ENCODE data around the gene GREB1. TPM values are rescaled to one million over a fixed set of nuclear protein-coding genes. Genes with fewer than 3 reads are reported as not detected.
"Not testable (repeated sequence)": the region's sequence is repeated elsewhere in the genome, so short reads cannot be mapped to it uniquely, and the experiment has no call there.

GREB1 gene
- total RNA-seq, 1 donor from 2014 or later: 11.4 TPM

DNA sequence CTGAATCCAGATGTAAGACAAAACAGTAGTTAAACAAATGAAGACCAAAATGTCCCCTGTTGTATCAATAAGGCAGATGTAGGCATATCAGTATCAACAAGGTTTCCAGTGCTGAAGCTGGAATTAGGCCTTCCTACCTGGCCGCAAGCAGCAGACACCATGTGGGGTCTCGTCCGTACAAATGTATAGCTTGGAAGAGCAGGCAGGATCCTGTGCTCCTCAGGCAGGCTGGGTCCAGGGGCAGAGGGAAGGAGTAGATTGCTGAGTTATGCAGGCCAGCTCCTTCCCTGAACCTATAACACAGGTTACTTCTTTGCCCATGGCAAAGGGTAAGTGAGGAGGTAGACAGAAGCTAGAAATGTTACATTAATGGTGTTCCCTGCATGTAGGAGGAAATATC, 112.7 kb downstream of the GREB1 start:
- intact Hi-C loops (cut with DNase I): no loop called here
- ATAC-seq (no peak), DNase-seq (ENCODE audit: missing footprints) (no peak)

DNA sequence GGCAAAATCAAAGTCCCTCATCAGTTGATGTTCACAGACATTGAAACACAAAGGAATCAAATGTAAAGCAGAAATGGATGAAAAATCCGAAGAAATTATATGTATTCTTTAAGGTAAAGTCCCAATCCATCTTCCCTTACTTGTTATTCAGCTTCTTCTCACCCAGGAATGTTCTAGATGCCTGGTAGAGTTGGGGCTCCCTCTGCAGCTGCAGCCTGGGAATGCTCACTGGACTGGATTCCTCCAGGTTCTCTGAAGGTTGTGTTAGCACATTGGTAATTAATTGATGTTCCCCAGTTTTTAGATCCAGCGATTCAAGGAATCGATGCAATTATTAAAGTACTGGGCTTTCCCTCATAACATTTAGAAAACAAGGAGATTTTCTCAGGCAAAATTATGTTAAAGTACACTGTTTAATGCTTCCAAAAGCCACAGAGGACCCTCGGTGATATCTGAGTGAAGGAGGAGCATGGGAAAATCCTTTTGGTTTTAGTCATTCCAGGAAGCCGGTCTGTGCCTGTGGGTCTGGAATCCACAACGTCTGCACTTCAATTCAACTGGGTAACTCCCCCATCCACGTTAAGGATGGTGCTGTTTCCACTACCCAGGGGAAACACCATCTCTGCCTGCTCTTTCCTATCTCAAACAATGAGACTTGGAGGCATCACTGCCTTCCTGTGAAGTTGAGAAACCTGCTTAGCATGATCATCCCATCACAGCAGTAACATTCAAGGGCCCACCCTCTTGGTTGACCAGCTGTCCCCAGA, 114.2 kb downstream of the GREB1 start:
- intact Hi-C loops (cut with DNase I): no loop called here
- DNase-seq (ENCODE audit: missing footprints) (no peak), ATAC-seq (no peak)

DNA sequence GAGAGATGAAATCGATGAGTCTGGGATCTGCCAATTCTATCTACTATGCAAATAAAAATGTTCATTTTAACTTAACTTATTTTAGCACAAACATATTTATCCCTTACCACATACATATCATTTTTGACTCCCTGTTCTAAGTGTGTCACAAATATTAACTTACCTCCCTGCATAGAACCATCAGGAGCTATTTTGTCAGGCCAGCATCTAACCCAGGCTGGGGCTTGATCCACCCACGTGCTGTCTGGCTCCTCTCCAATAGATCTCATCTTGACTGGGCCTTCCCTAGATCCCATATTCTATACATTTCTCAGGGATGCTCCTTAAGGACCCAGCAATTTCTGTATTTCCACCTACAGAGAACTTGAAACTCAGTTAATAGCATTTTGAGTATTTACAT, 115.2 kb downstream of the GREB1 start:
- DNase-seq (ENCODE audit: missing footprints): no peak
- no peak for ATAC-seq
- intact Hi-C loops (cut with DNase I): no loop called here

DNA sequence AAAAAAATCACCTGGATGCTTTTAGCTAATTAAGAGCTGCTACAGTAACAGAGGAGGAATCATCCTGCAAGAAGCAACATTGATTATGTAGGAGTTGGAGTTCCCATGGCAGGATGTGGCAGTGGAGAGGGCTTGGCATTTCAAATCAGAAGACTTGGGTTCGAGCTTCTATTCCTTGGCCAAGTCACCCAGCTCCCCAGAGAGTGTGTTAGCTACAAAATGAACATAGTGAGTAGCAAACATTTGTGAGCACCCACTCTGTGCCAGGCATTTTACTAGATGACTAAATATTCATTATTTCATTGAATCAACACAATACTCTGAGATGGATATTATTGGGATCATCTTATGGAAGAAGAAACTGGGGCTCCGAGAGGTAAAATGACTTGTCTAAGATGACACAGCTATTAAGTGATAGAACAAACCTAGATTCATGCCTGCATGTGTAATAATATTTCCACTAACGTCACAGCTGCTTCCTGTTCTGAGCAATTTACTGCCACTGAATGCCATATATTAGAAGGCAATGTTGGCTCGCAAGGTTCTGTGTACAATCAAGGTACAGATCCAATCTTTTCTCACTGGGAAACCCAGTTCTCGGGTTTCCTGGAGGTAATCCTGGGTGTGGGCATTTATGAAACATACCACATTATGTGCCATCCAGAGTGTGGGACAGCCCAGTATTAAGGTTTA, 118.2 kb downstream of the GREB1 start:
- ATAC-seq: no peak
- no peak for DNase-seq (ENCODE audit: missing footprints)
- intact Hi-C loops (cut with DNase I): no loop called here

DNA sequence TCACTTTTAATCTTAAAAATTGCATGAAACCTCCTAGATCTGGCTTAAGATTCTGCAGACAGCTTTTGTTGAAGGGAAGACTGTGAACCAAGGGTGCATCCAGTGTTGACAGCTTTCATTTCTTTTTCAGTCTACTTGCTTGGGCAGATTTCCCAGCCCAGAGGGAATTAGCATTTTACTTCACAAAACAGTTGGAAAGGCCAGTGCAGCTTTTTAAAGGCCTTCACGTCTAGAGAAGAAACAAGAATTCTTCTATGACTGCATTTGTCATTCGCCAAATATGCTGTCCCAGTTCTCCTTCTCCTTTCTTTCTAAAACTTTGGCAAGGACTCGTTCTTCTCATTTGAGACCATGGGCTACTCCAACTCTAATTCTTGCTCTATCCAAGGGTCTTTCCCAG, 118.7 kb downstream of the GREB1 start:
- DNase-seq (ENCODE audit: missing footprints) (no peak), ATAC-seq (peak; percentile 26)
- intact Hi-C loops (cut with DNase I): no loop called here

DNA sequence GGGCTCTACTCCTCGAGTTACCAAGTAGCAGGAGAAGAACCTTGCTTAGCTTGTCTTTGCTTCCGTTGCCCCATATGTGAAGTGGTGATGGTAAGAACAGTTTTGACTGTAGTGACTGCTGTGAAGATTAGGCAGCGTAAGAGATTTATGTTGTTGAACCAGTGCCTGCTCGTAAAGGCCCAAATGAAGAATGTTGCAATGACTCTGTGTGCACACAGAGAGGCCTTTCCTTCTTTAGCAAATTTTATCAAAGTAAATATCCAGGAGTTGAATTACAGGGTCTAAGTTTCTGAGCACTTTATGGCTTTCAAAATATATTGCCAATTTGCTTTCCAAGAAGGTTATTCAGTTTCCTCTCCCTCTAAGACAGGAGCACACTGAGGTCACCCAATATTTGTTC, 121.7 kb downstream of the GREB1 start:
- DNase-seq (ENCODE audit: missing footprints) (no peak), ATAC-seq (no peak)
- intact Hi-C loops (cut with DNase I): no loop called here

DNA sequence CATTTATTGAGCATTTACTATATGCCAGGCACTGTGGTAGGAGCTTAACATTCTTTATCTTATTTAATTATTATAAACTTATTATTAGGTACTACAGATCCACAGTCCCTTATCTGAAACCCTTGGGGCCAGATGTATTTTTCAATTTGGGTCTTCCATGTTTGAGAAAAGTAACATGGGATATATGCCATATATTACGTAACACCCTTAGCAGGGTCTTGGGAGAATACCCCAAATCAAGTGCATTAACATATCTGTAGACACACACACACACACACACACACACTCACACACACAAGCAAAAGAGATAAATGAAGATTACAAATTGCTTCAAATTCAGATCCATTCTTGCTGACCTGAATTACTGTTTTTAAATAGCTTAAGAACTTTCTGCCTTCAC, 122.4 kb downstream of the GREB1 start:
- ATAC-seq (no peak), DNase-seq (ENCODE audit: missing footprints) (no peak)
- intact Hi-C loops (cut with DNase I): no loop called here

DNA sequence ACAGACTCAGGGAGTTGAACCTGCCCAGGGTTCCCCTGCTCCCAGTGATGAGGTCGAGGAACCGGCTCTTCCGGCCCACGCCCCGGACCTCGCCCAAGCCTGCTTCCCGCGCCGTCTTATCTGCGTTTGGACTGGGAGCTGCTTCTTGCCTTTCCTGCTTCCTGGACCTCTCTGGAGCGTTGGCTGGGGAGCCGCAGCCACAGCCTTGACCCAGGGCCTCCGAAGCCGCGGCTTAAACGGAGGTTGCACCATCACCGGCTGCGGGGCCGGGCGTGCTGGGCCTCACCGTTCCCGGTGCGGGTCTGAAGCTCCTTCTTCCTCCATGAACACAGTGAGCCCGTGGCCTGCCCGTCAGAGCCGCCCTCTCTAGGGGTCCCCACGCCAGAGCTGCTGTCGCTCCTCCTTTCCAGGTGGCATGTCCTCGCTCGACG, 122.8 kb downstream of the GREB1 start:
- no peak for ATAC-seq
- intact Hi-C loops (cut with DNase I): no loop called here

DNA sequence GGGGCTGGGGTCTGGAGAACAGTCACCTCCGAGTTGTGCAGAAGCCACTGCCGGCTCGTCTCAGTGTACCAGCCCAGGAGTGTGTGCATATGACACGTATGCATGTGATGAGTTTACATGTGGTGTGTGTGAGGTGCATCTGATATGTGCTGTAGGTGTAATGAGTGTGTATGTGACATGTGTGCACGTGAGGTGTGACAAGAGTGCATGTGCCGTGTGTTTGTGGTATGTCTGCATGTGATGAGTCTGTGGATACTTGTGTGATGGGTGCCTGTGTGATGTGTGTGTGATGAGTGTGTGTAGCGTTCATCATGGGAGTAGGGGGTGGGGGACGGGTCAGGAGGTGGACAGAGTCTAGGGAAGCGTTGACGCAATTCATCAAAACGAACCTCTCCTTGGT, 123.3 kb downstream of the GREB1 start:
- ATAC-seq (no peak), DNase-seq (ENCODE audit: missing footprints) (no peak)
- intact Hi-C loops (cut with DNase I): no loop called here

More for the DNA sequence above, 122.8 kb downstream of the GREB1 start:
- no peak for DNase-seq (ENCODE audit: missing footprints)

DNA sequence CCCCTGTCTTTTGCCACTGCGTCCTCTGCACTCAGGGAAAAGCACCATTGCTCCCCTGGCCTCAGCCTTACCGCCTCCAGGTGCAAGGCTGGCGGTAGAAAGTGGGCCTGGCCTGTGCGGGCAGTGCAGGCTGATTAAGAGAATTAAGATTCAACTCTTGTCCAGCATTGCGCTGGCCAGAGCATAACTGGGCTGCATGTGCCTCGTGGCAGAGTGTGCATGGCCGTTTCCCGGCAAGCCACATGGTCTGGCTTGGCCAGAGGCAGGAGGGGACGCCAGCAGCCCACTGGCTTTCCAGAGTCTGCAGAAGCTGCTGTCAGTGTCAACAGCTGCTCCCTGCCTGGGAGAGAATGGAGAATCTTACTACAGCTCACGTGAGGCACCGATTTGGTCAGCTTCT, 123.8 kb downstream of the GREB1 start:
- intact Hi-C loops (cut with DNase I): no loop called here
- no peak for DNase-seq (ENCODE audit: missing footprints)
- ATAC-seq: no peak

DNA sequence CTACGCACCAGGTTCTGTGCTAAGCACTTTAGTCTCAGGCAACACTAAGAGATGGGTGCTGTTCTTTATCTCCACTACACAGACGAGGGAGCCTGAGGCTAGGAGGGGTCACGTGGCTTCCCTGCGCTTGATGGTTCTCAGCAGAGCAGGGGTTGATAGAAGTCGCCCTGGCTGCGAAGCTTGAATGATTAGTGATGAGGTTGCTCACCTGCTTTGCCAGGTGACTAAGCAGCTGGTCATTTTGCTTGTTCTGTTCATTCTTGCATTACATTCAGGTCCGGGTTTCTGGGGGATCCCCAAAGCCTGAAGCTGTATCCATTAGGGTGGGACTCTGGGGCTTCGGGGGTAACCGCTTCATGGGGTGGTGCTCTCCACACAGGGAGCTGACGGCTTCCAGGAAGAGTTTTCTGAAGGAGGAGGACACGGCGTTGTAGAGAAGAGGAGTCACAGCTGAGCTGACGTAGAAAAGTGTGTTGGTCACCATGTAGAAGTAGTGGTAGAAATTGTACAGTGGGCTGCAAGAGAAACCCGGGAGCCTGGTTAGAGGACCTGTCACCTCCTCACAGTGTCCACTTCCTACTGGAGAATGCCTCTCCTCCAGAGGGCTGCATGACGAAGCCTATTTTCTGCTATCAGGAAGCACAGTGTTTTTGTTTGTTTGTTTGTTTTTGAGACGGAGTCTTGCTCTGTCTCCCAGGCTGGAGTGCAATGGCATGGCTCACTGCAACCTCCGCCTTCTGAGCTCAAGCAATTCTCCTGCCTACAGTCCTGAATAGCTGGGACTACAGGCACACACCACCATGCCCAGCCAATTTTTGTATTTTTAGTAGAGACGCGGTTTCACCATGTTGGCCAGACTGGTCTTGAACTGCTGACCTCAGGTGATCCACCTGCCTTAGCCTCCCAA, 124.6 kb downstream of the GREB1 start:
- intact Hi-C loops (cut with DNase I): no loop called here
- ATAC-seq (no peak), DNase-seq (ENCODE audit: missing footprints) (no peak)

DNA sequence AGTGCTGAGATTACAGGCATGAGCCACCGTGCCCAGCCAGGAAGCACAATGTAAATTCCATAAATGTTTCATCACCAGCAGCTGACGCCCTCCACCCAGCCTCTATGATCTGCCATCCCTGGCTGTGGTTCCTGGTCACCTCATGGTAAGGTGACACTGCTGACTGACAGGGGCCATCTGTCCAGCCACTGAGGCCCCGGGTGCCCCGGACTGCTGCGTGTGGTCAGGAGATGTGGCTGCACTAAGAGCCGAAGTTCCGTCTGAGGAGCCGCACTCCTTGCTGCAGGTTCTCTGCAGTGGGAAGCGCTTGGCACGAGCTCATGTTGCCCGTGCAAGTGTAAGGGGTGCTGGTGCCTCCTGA, 125.2 kb downstream of the GREB1 start:
- intact Hi-C loops (cut with DNase I): no loop called here
- no peak for ATAC-seq
- no peak for DNase-seq (ENCODE audit: missing footprints)

DNA sequence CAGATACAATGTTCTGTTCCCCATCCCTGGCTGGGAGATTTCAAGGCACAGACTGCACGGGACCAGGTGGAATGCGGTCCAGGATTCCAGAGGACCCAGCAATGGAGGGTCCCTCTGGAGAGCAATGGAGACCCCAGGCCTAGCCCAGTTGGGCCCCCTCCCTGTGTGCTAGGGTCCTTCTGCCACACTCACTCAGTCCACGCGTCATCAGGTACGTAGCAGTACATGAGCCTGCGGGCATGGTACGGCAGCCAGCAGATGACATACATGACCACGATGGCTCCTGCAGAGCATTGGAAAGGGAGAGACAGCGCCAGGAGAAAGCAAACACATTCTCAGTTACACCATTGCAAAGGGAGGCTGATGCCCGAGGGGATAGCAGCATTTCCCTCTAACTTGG, 126.0 kb downstream of the GREB1 start:
- intact Hi-C loops (cut with DNase I): no loop called here
- no peak for ATAC-seq

DNA sequence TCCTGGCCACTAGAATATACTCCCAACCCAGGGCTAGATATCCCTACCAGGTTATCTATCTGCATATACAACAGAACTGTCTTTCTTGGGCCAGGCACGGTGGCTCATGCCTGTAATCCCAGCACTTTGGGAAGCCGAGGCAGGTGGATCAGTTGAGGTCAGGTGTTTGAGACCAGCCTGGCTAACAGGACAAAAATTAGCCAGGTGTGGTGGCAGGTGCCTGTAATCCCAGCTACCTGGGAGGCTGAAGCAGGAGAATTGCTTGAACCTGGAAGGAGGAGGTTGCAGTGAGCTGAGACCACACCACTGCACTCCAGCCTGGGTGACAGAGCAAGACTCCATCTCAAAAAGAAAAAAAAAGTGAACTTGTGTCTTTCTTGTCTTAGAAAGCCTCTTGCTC, 126.6 kb downstream of the GREB1 start:
- ATAC-seq; DNase-seq (ENCODE audit: missing footprints); intact Hi-C loops (cut with DNase I): not testable (repeated sequence)

More for the DNA sequence above, 126.0 kb downstream of the GREB1 start:
- no peak for DNase-seq (ENCODE audit: missing footprints)

DNA sequence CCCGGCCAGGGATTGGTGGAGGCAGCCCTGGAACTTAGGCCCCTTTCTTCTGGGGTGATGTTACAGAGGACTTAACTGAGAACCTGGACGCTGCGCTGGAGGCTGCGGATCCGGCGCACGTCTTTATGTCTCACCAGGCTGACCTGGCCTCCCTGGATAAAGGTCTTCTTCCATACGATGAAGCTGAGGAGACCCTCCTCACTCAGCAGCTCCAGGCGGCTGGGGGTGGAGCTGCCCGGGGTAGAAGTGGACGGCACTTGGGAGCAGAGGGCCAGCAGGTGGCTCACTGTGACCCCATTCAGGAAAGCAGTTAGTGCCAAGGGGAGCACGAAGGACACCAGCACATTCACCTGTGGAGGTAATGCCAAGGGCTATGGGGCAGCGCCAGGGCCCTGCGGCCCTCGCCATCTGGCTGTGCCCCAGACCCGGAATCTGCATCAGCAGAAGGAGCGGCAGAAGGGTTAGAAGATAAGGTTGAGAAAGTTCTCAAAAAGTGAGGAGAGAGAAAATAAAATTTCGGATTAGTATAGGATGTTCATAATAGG, 128.1 kb downstream of the GREB1 start:
- no peak for DNase-seq (ENCODE audit: missing footprints)
- intact Hi-C loops (cut with DNase I): no loop called here
- no peak for ATAC-seq

DNA sequence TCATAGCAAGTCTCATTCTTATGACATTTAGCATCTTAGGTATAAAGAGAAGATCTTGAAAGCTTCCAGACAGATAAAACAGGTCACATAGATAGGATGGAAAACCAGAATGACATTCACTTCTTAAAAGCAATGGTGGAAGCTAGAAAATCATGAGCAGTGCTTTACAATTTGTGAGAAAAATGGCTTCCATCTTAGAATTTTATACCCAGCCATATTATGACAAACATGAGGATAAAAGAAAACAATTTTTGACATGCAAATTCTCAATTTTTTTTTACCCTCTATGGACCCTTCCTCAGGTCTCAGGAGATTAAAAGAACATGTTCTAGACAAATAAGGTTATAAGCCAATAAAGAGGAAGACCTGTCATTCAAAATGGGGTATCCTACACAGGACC, 129.0 kb downstream of the GREB1 start:
- DNase-seq (ENCODE audit: missing footprints): no peak
- intact Hi-C loops (cut with DNase I): no loop called here
- no peak for ATAC-seq

DNA sequence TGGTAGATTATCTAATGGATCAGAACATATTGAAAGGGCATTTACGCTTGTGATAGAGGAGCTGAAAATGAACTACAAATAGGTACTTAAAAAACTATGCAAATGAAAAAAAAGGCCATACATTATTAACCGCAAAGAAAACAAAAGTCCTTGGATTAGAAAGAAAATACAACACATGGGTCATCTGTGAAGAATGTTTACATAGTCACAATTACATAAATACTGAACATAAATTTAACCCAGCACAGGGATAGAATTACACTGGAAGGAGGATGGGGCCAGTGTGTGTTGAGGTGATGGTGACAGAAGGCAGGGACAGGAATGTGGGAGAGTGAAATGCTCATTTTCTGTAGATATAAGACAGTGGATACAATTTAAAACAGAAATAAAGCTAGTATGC, 129.6 kb downstream of the GREB1 start:
- DNase-seq (ENCODE audit: missing footprints): no peak
- intact Hi-C loops (cut with DNase I): no loop called here
- no peak for ATAC-seq

DNA sequence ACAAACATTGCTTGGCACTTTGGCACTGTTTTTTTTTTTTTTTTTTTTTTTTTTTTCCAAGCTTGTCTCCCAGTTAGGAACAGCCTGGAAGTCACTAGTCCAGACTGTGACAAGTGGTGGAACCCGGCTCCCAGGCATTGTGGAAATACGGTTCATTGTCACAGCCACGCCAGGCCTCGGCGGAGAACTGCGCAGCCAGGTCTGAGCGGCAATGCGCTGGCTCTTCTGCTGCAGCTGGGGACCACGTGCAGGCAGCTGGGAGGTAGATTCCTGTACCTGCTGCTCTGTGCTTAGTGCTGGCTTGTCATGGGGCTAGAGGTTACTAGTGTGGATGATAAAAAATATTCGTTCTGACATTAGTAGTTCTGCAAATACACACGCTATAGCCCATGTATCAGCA, 131.2 kb downstream of the GREB1 start:
- ATAC-seq: no peak
- intact Hi-C loops (cut with DNase I): no loop called here
- DNase-seq (ENCODE audit: missing footprints): no peak

Data from Right ventricle myocardium inferior (tissue), 1 donor.